GM19372 (cell line): ENCODE results near the gene PPP1R14C.
"Not testable (repeated sequence)": the region's sequence is repeated elsewhere in the genome, so short reads cannot be mapped to it uniquely, and the experiment has no call there.

ENCODE experiments used
- ATAC-seq: cut with Tn5 transposase; IDR thresholded peaks from one replicate; pipeline ENCODE4 v1.9.1; 2021; ENCODE audit warnings: mild to moderate bottlenecking, low read depth, moderate library complexity; ENCODE audit not compliant: unreplicated experiment

PPP1R14C gene

DNA sequence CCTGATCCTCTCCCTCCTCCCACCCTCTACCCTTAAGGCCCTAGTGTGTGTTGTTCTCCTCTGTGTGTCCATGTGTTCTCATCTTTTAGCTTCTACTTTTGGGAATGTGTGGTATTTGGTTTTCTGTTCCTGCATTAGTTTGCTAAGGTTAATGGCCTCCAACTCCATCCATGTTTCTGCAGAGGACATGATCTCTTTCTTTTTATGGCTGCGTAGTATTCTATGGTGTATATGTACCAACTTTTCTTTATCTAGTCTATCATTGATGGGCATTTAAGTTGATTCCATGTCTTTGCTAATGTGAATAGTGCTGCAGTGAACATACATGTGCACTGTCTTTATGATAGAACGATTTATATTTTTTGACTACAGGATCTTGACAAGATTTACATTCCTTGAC lies 44.6 kb downstream of the PPP1R14C start:
- not testable (repeated sequence) for ATAC-seq

DNA sequence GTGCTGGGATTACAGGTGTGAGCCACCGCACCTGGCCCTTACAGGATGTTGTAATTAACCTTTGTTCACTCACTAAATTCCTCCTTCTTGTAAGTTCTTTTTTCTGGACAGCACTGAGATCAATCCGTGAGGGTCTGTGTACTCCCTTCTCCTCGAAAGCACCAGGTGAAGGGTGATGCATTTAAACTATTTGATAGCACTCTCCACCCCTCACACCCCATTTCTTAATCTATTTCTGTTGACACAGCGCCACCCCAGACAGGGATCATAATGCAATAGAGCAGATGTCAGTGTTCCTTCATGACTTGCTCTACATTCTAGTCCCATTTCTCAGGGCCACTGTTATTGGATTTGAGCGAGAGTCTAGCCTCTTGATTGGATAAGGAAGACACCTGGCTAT lies 46.3 kb downstream of the PPP1R14C start:
- no peak for ATAC-seq

DNA sequence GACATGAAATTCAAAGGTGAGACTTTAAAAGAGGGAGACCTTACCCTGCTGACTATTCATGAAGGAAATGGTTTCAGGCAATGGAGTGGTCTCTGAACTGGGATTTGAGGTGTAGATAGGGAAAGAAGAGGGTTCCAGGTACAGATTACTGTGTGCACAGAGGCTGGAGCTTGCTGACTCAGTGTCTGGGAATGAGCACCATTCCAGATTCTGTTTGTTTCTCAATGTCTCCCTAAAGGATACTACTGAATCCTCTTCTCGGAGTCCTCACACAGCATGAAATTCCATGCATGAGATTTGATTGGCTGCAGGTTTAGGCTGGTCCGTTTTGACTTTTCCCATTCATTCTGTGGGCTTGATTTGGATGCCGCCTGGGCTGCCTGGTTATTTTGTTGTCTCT lies 49.0 kb downstream of the PPP1R14C start:
- no peak for ATAC-seq

DNA sequence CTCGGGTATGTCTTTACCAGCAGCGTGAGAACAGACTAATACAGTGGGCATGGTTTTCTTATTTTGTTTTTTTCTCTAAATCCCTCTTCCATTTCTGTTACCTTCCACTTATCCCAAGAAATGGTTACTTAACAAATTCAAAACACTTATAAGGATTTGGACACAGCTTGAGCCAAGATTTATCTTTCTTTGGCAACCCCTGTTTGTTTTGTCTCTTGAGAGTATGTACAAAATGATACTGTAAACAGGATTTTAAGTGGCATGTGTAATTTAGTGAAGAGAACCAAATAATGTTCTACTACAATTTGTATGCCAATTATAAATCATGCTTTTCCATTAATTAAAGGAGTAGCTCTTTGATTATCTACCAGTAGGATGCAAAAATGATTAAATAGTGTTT lies 51.4 kb downstream of the PPP1R14C start:
- ATAC-seq: no peak

DNA sequence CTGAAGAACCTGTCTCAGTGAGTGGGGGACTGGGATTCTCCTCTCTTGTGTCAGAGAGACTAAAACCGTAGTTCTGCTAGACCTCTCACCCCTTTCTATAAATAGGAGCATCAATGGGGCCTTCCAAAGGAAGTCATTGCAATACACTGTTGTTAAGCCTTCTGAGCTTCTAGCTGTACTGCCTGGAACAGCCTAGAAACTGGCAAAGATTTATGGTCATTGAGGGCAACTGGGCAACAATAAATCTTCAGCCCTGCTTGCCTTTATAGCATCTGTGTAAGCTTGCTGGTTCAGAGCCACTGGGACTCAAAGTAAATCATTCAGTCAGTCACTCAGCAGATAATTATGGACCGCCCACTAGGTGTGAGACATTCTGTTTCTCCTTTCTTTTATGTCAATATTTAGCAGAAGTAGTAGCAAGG lies 53.2 kb downstream of the PPP1R14C start:
- ATAC-seq: no peak

GRCh38 chr6:150196942-150197745 lies 54.3 kb downstream of the PPP1R14C start:
- ATAC-seq: no peak

DNA sequence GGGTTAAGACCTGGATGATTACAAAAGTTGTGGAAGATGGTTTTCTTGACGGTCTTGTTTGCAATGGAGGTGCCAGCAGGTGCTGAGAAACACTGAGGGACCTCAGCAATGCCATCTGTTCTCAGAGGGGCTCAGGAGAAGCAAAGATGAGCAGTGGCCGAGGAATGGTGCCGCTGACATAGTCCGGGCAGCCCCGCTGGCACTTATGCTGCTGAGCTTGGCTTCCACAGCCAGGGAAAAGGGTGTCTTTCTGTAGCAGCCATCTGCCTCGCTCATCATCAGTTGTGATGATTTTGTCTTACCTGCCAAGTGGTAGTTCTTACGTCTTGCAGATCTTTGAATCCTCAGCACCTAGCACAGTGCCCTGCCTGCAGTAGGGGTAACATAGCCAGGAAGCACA lies 55.7 kb downstream of the PPP1R14C start:
- ATAC-seq: no peak

DNA sequence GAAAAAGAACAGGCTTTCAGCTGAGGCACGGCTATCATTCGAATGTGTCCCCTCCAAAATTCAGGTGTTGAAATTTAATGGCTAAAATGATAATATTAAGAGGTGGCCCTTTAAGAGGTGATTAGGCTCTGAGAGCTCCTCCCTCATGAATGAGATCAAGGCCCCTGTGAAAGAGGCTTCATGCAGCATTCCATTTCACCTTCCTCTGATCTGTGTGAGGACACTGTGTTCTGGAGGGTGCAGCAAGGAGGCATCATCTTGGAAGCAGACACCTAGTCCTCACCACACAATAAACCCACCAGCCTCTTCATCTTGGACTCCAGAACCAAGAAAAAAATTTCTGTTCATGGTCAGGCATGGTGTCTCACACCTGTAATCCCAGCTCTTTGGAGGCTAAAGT lies 56.4 kb downstream of the PPP1R14C start:
- no peak for ATAC-seq

- ATAC-seq: no peak
These were observed 57.7 kb downstream of the PPP1R14C start for GRCh38 chr6:150200428-150201100.

DNA sequence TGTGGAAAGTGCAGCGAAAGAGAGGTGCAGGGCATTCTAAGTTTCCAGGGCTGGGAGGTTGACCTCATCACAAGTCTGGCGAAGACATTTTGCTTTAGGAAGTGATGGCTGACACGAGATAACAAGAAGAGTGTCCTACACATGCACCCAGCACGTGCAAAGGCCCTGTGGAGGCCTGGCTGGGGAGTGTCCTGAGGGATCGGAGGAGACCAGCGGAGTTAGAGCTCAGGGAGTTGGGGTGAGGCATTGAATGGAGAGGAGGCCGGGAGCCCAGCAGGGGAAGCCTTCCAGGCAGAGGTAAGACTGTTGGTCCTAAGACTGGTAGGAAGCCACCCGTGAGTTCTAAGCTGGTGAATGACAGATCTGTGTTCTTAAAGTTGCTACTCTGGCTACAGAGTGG lies 58.4 kb downstream of the PPP1R14C start:
- ATAC-seq: no peak

- no peak for ATAC-seq
These were observed 59.0 kb downstream of the PPP1R14C start for GRCh38 chr6:150201772-150202329.

- no peak for ATAC-seq
These were observed 59.6 kb downstream of the PPP1R14C start for GRCh38 chr6:150202404-150202803.

GRCh38 chr6:150202934-150203333 lies 60.1 kb downstream of the PPP1R14C start:
- ATAC-seq: no peak

- no peak for ATAC-seq
These were observed 60.5 kb downstream of the PPP1R14C start for GRCh38 chr6:150203378-150203777.

DNA sequence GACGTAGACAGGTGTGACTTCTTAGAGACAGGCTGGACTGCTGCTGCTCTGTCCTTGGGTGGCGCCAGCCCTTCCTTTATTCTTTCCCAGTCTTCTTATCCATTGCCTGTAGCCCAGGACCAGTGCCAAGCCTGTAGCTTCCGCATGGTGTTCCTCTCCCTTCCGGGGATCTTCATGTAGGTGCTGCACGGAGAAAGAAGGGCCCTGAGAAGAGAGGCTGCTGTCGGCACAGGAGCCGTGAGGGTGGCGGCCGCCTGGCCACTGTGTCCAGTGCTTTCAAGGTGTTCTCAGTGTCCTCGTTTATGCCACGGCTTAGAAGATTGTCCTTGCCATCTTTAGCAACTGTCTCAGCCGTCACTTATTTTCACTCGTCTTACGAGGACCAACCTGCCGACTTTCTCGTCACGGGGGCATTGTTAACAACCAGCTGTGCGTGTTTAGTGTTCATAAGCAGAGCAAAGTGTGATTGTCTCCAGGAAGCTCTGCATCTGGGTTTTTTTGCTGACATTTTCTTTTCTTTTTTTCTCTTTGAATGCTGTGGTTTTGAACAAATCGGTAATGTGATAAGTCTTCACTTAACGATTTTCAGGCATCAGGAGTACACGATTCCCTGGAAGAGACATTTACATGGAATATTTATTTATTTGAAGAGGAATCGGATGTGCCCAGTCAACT lies 61.2 kb downstream of the PPP1R14C start:
- ATAC-seq: no peak

GRCh38 chr6:150204705-150205472 lies 62.0 kb downstream of the PPP1R14C start:
- no peak for ATAC-seq

- no peak for ATAC-seq
These were observed 65.2 kb downstream of the PPP1R14C start for GRCh38 chr6:150207931-150208570.

DNA sequence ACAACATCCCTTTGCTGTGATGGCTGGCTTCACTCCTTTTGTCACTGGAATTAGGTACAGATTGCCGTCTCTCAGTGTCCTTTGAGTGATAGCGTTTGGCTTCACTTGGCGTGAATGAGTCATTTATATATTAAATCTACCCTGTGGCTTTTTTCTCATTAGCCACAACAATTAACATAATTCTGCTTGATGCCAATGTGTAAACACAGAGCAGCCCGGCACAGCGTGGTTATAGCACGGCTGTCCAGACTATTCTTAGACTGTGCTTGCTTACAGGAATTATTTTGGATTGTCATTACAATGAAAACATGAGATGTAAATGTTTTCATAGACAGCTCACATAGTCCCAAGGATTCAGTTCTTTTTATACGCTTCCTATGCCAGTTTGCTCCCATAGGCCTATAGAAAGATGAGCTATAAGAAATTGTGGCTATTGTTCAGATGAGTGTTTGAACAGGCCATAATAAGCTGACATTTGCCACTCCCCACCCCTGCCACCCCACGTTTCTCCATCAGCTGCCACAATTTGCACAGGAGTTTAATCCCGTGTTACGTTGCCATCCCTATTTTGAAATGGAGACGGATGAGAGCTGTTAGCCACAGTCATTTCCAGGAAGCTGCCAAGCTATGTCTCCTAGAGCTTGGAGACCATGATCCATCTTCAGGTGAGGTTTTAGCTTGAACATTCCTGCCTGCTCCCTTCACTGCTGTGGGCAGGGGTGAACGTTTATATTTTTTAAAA lies 65.9 kb downstream of the PPP1R14C start:
- no peak for ATAC-seq

DNA sequence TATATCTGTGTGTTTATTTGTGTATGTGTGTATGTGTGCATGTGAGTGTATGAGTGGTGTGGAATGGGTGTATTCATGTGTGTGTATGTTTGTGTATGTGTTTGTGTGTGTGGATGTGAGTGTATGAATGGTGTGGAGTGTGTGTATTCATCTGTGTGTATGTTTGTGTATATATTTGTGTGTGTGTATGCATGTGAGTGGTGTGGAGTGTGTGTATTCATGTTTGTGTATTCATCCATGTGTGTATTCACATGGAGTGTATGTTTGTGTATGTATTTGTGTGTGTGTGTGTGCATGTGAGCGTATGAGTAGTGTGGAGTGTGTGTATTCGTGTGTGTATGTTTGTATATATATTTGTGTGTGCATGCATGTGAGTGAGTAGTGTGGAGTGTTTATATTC lies 66.6 kb downstream of the PPP1R14C start:
- ATAC-seq: no peak
